Thyroid gland (tissue), 4 donors: ENCODE measurements around the gene PNKP.

ENCODE experiments used
- CTCF ChIP-seq, 6 experiments: fragments of 200-600 bp in 3 of 6; fragments of 450-650 bp in 3 of 6; sonication (generic) in 3 of 6; IDR thresholded peaks; one replicate each; pipeline ENCODE4 v1.5.1; 2016 to 2019; ENCODE audit warnings: antibody characterized with exemption in 6 of 6, mild to moderate bottlenecking in 2 of 6, inconsistent platforms in 1 of 6, moderate library complexity in 1 of 6
- POLR2A ChIP-seq, 2 donors: fragments of 450-650 bp; IDR thresholded peaks; one replicate each; pipeline ENCODE4 v1.6.1; 2017; ENCODE audit warnings: antibody characterized with exemption in 2 of 2, mild to moderate bottlenecking in 2 of 2, moderate library complexity in 1 of 2

- TF ChIP-seq CTCF (IDR thresholded peaks at IDR 0.05) (no peak), POLR2A (IDR thresholded peaks at IDR 0.05) (no peak)
These were observed 10.1 kb downstream of the PNKP start for GRCh38 chr19:49857061-49857837.
